HG02840 (cell line): ENCODE results near the gene MIPEP.

Experiments used
- ATAC-seq: cut with Tn5 transposase; IDR thresholded peaks from one replicate; pipeline ENCODE4 v1.9.1; 2021; ENCODE audit warnings: mild to moderate bottlenecking, moderate library complexity, moderate number of reproducible peaks; ENCODE audit not compliant: unreplicated experiment, low FRiP score

The MIPEP gene

GRCh38 chr13:23811366-23812062, 77.7 kb downstream of the MIPEP start:
- ATAC-seq = no peak

GRCh38 chr13:23810685-23811240, 78.4 kb downstream of the MIPEP start:
- peak; percentile 41 for ATAC-seq

GRCh38 chr13:23808803-23809202, 80.4 kb downstream of the MIPEP start:
- ATAC-seq = no peak

GRCh38 chr13:23806874-23807526, 82.2 kb downstream of the MIPEP start:
- peak; percentile 7 for ATAC-seq

GRCh38 chr13:23805821-23806220, 83.4 kb downstream of the MIPEP start:
- no peak for ATAC-seq

- ATAC-seq = no peak
Observed at GRCh38 chr13:23805122-23805521, 84.1 kb downstream of the MIPEP start.

- no peak for ATAC-seq
Observed at GRCh38 chr13:23804166-23804565, 85.0 kb downstream of the MIPEP start.

GRCh38 chr13:23801141-23801540, 88.1 kb downstream of the MIPEP start:
- ATAC-seq = no peak

GRCh38 chr13:23799945-23800344, 89.3 kb downstream of the MIPEP start:
- peak; percentile 80 for ATAC-seq

- ATAC-seq = no peak
Observed at GRCh38 chr13:23797276-23797903, 91.8 kb downstream of the MIPEP start.

GRCh38 chr13:23796551-23796950, 92.6 kb downstream of the MIPEP start:
- ATAC-seq = no peak

GRCh38 chr13:23794267-23795161, 94.7 kb downstream of the MIPEP start:
- ATAC-seq = peak; percentile 48

- no peak for ATAC-seq
Observed at GRCh38 chr13:23793711-23794110, 95.5 kb downstream of the MIPEP start.

GRCh38 chr13:23792680-23793079, 96.5 kb downstream of the MIPEP start:
- no peak for ATAC-seq

- no peak for ATAC-seq
Observed at GRCh38 chr13:23790577-23791170, 98.5 kb downstream of the MIPEP start.

- no peak for ATAC-seq
Observed at GRCh38 chr13:23789576-23790346, 99.4 kb downstream of the MIPEP start.

GRCh38 chr13:23788459-23788858, 100.7 kb downstream of the MIPEP start:
- ATAC-seq = no peak

GRCh38 chr13:23787464-23787863, 101.7 kb downstream of the MIPEP start:
- no peak for ATAC-seq

- ATAC-seq = no peak
Observed at GRCh38 chr13:23786607-23787006, 102.6 kb downstream of the MIPEP start.
